Keratinocyte (primary cell): ENCODE data around the gene NKD1.

ENCODE experiments used
- EZH2 ChIP-seq: IDR thresholded peaks from one replicate; pipeline ENCODE4 v1.6.1; 2012; ENCODE audit warnings: inconsistent platforms, mild to moderate bottlenecking, low read length, moderate library complexity
- TF ChIP-seq, protein P1 (sequence below), 3 experiments: IDR thresholded peaks in 1 of 3; conservative IDR thresholded peaks in 1 of 3; optimal IDR thresholded peaks in 1 of 3; 2 replicates in 2 of 3; 3 replicates in 1 of 3; pipeline versions ENCODE3 to v1.5.1; 2011; ENCODE audit warnings: low read length in 3 of 3, mild to moderate bottlenecking in 3 of 3, moderate library complexity in 2 of 3, control low read depth in 1 of 3, inconsistent platforms in 1 of 3; ENCODE audit not compliant: insufficient read depth in 2 of 3; ENCODE audit errors: extremely low read depth in 1 of 3

DNA sequence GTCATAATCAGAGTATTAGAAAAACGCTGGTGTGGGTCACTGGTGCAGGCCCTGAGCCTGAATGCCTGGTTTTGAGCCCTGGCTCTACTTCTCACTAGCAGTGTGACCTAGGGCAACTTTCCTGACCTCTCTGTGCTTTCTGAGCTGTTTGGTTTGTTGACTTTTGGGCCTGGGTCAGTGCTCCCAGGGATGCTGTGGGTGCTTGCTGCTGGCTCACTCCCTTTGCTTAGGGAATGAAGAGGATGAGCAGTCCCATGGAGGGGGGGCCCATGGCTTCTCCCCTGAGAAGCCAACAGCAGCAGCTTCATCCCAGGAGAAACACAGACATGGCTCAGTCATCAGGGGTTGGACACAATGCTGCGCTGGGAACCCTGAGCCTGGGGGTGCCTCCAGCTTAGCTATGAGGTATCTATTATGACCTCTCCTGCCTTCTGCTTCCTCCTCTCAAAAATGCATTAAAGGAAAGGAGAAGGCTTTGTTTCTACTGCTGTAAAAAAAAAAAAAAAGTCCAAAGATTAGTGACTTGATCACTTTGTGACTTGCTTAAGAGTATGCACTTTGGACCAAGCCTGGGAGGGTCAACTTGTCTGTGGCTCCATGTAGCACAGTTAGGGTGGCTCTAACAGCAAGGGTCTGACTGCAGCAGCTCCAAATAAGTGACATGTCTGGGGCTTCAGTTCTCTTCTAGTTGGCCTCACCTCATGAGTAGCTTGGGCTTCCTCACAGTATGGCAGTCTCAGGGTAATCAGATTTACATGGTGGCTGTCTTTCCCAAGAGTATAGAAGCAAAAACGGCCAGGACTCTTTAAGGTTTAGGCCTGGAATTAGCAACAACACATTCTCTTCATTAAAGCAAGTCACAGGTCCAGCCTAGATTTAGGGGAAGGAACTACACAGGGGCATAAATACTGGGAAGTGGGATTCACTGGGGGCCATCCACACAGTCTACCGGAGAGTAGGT lies 13.0 kb downstream of the NKD1 start:
- TF ChIP-seq, protein P1, sequence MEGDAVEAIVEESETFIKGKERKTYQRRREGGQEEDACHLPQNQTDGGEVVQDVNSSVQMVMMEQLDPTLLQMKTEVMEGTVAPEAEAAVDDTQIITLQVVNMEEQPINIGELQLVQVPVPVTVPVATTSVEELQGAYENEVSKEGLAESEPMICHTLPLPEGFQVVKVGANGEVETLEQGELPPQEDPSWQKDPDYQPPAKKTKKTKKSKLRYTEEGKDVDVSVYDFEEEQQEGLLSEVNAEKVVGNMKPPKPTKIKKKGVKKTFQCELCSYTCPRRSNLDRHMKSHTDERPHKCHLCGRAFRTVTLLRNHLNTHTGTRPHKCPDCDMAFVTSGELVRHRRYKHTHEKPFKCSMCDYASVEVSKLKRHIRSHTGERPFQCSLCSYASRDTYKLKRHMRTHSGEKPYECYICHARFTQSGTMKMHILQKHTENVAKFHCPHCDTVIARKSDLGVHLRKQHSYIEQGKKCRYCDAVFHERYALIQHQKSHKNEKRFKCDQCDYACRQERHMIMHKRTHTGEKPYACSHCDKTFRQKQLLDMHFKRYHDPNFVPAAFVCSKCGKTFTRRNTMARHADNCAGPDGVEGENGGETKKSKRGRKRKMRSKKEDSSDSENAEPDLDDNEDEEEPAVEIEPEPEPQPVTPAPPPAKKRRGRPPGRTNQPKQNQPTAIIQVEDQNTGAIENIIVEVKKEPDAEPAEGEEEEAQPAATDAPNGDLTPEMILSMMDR (optimal IDR thresholded peaks at IDR 0.05 in 1 of 3, IDR thresholded peaks at IDR 0.05 in 1 of 3, conservative IDR thresholded peaks at IDR 0.05 in 1 of 3; ENCODE audit: extremely low read depth in 1 of 3, insufficient read depth in 2 of 3, low read length in 3 of 3), result no peak
- TF ChIP-seq EZH2, result no peak
